ENCODE results near the gene ASTN2. TPM values are rescaled to one million over a fixed set of nuclear protein-coding genes. Genes with fewer than 3 reads are reported as not detected.

The ASTN2 gene
- total and polyA plus RNA-seq, 4 donors: 0.57 to 2.9 (median 1.4) TPM

DNA sequence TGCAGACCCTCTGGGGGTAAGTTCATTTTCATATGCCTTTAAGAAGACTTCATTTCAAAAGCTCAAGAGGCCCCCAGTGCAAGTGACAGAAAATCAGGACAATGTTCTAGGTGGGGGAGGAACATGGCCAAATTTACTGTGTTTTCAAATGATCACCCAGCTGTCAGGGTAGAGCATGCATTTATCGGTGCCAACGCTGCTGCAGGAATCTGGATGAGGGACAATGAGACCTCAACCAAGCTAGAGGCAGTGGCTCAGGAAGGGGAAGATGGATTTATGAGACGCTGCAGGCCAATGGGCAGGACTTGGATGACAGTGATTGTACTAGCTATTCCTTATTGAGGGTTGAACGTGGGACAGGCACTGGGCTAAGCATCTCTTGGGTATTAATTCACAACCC is 278.4 kb downstream of the ASTN2 start (continued):
- TF ChIP-seq HNF4G (IDR thresholded peaks at IDR 0.05): no peak
- no peak for TF ChIP-seq FOXA1 (IDR thresholded peaks at IDR 0.05)

DNA sequence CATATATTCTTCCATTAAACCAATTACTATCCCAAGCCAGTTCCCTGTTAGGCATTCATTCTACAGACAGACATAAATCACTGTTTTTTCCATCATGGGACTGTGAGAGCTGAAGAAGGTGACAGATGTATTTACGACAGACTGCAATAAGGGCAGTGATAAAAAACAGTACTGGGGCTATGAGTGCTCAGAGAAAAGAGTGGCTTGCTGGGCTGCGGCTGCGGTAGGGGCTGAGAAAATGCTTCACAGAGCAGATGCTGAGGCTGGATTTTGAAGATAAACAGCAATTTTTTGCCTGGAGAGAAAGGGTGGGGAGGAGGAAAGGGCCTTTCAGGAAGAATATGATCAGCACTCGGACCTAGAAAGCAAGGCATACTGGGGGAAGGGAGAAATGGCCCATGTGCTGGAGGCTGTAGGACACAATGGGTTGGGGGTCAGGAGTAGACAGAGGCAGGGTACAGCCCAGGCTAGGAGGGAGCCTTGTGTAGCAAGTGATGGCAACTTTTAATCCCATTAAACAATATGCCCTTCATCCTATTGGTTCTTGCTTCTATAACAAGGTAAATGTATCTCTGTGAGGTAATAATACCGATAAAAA is 279.3 kb downstream of the ASTN2 start:
- no peaks in the 10 kb centered on the region for H3K4me1 ChIP-seq (ENCODE audit: control insufficient read depth in 4 of 4, insufficient read depth in 4 of 4, low read length in 3 of 4)

DNA sequence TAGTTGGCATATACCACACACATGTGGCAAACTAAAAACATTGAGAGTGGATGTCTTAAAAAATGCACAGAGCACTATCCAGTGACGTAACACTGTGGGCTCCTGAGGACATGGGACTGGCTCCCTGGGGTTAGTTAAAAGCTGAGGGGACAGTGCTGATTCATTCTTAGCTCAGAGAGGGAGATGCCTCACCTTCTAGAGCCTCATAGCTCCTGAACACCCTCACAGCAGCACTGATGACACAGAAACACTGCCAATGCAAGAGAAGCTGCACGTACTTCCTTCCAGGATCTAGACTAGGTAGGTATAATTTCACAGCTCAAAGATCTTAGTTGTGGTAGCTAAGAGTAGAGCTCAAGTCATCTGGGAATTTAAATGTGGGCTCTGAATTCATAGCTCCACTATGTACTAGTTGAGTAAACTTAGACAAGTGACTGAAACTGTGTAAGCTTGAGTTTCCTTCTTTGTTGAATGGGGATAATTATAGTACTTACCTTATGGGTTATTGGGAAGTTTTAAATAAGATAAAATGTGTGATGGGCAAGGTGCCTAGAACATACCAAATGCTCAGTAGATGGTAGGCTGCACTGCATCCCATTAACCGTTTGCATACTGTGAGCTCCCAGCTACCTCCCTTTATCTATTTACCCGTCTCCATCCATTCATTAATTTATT is 279.9 kb downstream of the ASTN2 start:
- no peak overlapping the region for H3K9ac ChIP-seq (ENCODE audit: low read depth in 1 of 2, low read length in 2 of 2)
- 68% methylated on average over 4 of the region's 4 CpGs for WGBS
- H3K27ac ChIP-seq (ENCODE audit: low read depth in 1 of 2, low read length in 2 of 2): no peak overlapping the region
- peaks cover 0 to 1% (median 0%) of the 10 kb centered on the region in 4 donors for H3K9me3 ChIP-seq (ENCODE audit: control insufficient read depth in 4 of 4, low read length in 3 of 4)
- H3K36me3 ChIP-seq (ENCODE audit: control insufficient read depth in 4 of 4, insufficient read depth in 3 of 4, low read depth in 1 of 4, low read length in 3 of 4): no peaks in the 10 kb centered on the region
- TF ChIP-seq YY1 (IDR thresholded peaks at IDR 0.05) (no peak), HNF4G (IDR thresholded peaks at IDR 0.05) (no peak), GABPA (IDR thresholded peaks at IDR 0.05 in 1 of 2, conservative IDR thresholded peaks at IDR 0.05 in 1 of 2) (no peak), TAF1 (conservative IDR thresholded peaks at IDR 0.05) (no peak), FOXA1 (IDR thresholded peaks at IDR 0.05) (no peak), HNF4A (conservative IDR thresholded peaks at IDR 0.05) (no peak), FOXA2 (IDR thresholded peaks at IDR 0.05) (no peak), SP1 (IDR thresholded peaks at IDR 0.05) (no peak), RXRA (IDR thresholded peaks at IDR 0.05) (no peak), JUND (IDR thresholded peaks at IDR 0.05) (no peak), NR2F2 (IDR thresholded peaks at IDR 0.05) (no peak), RAD21 (IDR thresholded peaks at IDR 0.05) (no peak), EGR1 (IDR thresholded peaks at IDR 0.05; ENCODE audit: low read depth in 2 of 2) (no peak)
- TF ChIP-seq, protein P1, sequence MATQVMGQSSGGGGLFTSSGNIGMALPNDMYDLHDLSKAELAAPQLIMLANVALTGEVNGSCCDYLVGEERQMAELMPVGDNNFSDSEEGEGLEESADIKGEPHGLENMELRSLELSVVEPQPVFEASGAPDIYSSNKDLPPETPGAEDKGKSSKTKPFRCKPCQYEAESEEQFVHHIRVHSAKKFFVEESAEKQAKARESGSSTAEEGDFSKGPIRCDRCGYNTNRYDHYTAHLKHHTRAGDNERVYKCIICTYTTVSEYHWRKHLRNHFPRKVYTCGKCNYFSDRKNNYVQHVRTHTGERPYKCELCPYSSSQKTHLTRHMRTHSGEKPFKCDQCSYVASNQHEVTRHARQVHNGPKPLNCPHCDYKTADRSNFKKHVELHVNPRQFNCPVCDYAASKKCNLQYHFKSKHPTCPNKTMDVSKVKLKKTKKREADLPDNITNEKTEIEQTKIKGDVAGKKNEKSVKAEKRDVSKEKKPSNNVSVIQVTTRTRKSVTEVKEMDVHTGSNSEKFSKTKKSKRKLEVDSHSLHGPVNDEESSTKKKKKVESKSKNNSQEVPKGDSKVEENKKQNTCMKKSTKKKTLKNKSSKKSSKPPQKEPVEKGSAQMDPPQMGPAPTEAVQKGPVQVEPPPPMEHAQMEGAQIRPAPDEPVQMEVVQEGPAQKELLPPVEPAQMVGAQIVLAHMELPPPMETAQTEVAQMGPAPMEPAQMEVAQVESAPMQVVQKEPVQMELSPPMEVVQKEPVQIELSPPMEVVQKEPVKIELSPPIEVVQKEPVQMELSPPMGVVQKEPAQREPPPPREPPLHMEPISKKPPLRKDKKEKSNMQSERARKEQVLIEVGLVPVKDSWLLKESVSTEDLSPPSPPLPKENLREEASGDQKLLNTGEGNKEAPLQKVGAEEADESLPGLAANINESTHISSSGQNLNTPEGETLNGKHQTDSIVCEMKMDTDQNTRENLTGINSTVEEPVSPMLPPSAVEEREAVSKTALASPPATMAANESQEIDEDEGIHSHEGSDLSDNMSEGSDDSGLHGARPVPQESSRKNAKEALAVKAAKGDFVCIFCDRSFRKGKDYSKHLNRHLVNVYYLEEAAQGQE (IDR thresholded peaks at IDR 0.05): no peak
- TF ChIP-seq, protein P2, sequence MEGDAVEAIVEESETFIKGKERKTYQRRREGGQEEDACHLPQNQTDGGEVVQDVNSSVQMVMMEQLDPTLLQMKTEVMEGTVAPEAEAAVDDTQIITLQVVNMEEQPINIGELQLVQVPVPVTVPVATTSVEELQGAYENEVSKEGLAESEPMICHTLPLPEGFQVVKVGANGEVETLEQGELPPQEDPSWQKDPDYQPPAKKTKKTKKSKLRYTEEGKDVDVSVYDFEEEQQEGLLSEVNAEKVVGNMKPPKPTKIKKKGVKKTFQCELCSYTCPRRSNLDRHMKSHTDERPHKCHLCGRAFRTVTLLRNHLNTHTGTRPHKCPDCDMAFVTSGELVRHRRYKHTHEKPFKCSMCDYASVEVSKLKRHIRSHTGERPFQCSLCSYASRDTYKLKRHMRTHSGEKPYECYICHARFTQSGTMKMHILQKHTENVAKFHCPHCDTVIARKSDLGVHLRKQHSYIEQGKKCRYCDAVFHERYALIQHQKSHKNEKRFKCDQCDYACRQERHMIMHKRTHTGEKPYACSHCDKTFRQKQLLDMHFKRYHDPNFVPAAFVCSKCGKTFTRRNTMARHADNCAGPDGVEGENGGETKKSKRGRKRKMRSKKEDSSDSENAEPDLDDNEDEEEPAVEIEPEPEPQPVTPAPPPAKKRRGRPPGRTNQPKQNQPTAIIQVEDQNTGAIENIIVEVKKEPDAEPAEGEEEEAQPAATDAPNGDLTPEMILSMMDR (IDR thresholded peaks at IDR 0.05; ENCODE audit: low read depth, low read length, missing input control): no peak
- TF ChIP-seq, protein P3, sequence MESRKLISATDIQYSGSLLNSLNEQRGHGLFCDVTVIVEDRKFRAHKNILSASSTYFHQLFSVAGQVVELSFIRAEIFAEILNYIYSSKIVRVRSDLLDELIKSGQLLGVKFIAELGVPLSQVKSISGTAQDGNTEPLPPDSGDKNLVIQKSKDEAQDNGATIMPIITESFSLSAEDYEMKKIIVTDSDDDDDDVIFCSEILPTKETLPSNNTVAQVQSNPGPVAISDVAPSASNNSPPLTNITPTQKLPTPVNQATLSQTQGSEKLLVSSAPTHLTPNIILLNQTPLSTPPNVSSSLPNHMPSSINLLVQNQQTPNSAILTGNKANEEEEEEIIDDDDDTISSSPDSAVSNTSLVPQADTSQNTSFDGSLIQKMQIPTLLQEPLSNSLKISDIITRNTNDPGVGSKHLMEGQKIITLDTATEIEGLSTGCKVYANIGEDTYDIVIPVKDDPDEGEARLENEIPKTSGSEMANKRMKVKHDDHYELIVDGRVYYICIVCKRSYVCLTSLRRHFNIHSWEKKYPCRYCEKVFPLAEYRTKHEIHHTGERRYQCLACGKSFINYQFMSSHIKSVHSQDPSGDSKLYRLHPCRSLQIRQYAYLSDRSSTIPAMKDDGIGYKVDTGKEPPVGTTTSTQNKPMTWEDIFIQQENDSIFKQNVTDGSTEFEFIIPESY (IDR thresholded peaks at IDR 0.05): no peak
- TF ChIP-seq, protein P4, sequence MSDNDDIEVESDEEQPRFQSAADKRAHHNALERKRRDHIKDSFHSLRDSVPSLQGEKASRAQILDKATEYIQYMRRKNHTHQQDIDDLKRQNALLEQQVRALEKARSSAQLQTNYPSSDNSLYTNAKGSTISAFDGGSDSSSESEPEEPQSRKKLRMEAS (IDR thresholded peaks at IDR 0.05): no peak
- no peaks in the 10 kb centered on the region for H3K4me1 ChIP-seq (ENCODE audit: control insufficient read depth in 4 of 4, insufficient read depth in 4 of 4, low read length in 3 of 4)
- H3K27me3 ChIP-seq (ENCODE audit: control insufficient read depth in 4 of 4, insufficient read depth in 4 of 4, low read length in 3 of 4): no peaks in the 10 kb centered on the region
- DNase-seq (ENCODE audit: low spot score): no peak
- no peak overlapping the region for H3K4me3 ChIP-seq (ENCODE audit: low read depth in 1 of 3, low read length in 3 of 3)

More for the DNA sequence above, 279.3 kb downstream of the ASTN2 start:
- no peaks in the 10 kb centered on the region for H3K27me3 ChIP-seq (ENCODE audit: control insufficient read depth in 4 of 4, insufficient read depth in 4 of 4, low read length in 3 of 4)
- DNase-seq (ENCODE audit: low spot score): no peak
- H3K4me3 ChIP-seq (ENCODE audit: low read depth in 1 of 3, low read length in 3 of 3): no peak overlapping the region
- H3K27ac ChIP-seq (ENCODE audit: low read depth in 1 of 2, low read length in 2 of 2): no peak overlapping the region
- TF ChIP-seq NR2F2 (IDR thresholded peaks at IDR 0.05): no peak
- H3K9me3 ChIP-seq (ENCODE audit: control insufficient read depth in 4 of 4, low read length in 3 of 4): peaks cover 0 to 1% (median 0%) of the 10 kb centered on the region in 4 donors
- 55% methylated on average over 5 of the region's 5 CpGs for WGBS
- no peak overlapping the region for H3K9ac ChIP-seq (ENCODE audit: low read depth in 1 of 2, low read length in 2 of 2)
- no peaks in the 10 kb centered on the region for H3K36me3 ChIP-seq (ENCODE audit: control insufficient read depth in 4 of 4, insufficient read depth in 3 of 4, low read depth in 1 of 4, low read length in 3 of 4)

All from liver (tissue), 9 donors.